C4-2B (cell line): Measurements from ENCODE around the gene CCSER1.

Experiments
- CTCF ChIP-seq: fragments of 450-650 bp; conservative IDR thresholded peaks from 2 replicates; pipeline ENCODE4 v1.5.1; 2017; ENCODE audit warnings: mild to moderate bottlenecking
- ZFX ChIP-seq: fragments of 450-650 bp; IDR thresholded peaks from 2 replicates; pipeline ENCODE4 v1.6.1; 2017

- TF ChIP-seq CTCF (no peak), ZFX (no peak)
Observed at GRCh38 chr4:90095000-90095399, 32.2 kb upstream of the CCSER1 start.
